SK-N-DZ (cell line): ENCODE data around the gene CEP162. TPM values are rescaled to one million over a fixed set of nuclear protein-coding genes. Genes with fewer than 3 reads are reported as not detected.
"Not testable (repeated sequence)": the region's sequence is repeated elsewhere in the genome, so short reads cannot be mapped to it uniquely, and the experiment has no call there.

ENCODE experiments used
- DNase-seq: peaks from one replicate; pipeline ENCODE4 v3.0.0-alpha.2; 2015; ENCODE audit warnings: low spot score
- polyA plus RNA-seq, 2 experiments: library from polyadenylated mRNA; depleted of rRNA; stranded (reverse); fragments of >200 nt; gene quantifications; 2 replicates each; pipeline ENCODE4 v1.2.3, GENCODE V29; 2014

Gene CEP162
- 14.0 and 16.1 TPM in 2 replicates for polyA plus RNA-seq (2014; cell fraction: cytosol; rRNA removed)
- polyA plus RNA-seq (2014; cell fraction: nucleus; rRNA removed) = 19.9 and 29.2 TPM in 2 replicates

GRCh38 chr6:84227434-84228197 is at the start of gene CEP162:
TSS of gene CEP162 (minus strand) at chr6:84227643. CDS start at chr6:84226393, 1,250 bp downstream.
- DNase-seq = peak; percentile 92

GRCh38 chr6:84274856-84275255 is 47.4 kb upstream of the CEP162 start:
- DNase-seq = no peak

- DNase-seq = no peak
Observed at GRCh38 chr6:84273048-84273809, 45.8 kb upstream of the CEP162 start.

- no peak for DNase-seq
Observed at GRCh38 chr6:84272298-84272697, 44.9 kb upstream of the CEP162 start.

GRCh38 chr6:84271061-84271716 is 43.7 kb upstream of the CEP162 start:
- no peak for DNase-seq

- DNase-seq = no peak
Observed at GRCh38 chr6:84269947-84270733, 42.7 kb upstream of the CEP162 start.

GRCh38 chr6:84268781-84269180 is 41.3 kb upstream of the CEP162 start:
- no peak for DNase-seq

- no peak for DNase-seq
Observed at GRCh38 chr6:84263557-84263956, 36.1 kb upstream of the CEP162 start.

- no peak for DNase-seq
Observed at GRCh38 chr6:84260926-84261325, 33.5 kb upstream of the CEP162 start.

- no peak for DNase-seq
Observed at GRCh38 chr6:84260196-84260595, 32.8 kb upstream of the CEP162 start.

GRCh38 chr6:84258866-84259265 is 31.4 kb upstream of the CEP162 start:
- no peak for DNase-seq

- no peak for DNase-seq
Observed at GRCh38 chr6:84258268-84258667, 30.8 kb upstream of the CEP162 start.

GRCh38 chr6:84255641-84256040 is 28.2 kb upstream of the CEP162 start:
- no peak for DNase-seq

GRCh38 chr6:84253380-84253779 is 25.9 kb upstream of the CEP162 start:
- DNase-seq = no peak

GRCh38 chr6:84251891-84252539 is 24.6 kb upstream of the CEP162 start:
- DNase-seq = no peak

GRCh38 chr6:84249724-84250123 is 22.3 kb upstream of the CEP162 start:
- DNase-seq = peak; percentile 44

- DNase-seq = not testable (repeated sequence)
Observed at GRCh38 chr6:84244416-84245081, 17.1 kb upstream of the CEP162 start.

GRCh38 chr6:84243240-84243639 is 15.8 kb upstream of the CEP162 start:
- DNase-seq = no peak

- DNase-seq = no peak
Observed at GRCh38 chr6:84242265-84242664, 14.8 kb upstream of the CEP162 start.

- DNase-seq = no peak
Observed at GRCh38 chr6:84228198-84228543, 728 bp upstream of the CEP162 start.
